GM10266 (cell line): ENCODE results near the gene CILP.

Source experiments
- DNase-seq: peaks from one replicate; pipeline ENCODE4 v3.0.0; 2012; ENCODE audit errors: extremely low spot score
- TF ChIP-seq, protein P1 (sequence below): IDR thresholded peaks from 2 replicates; pipeline ENCODE4 v1.5.1; 2012; ENCODE audit warnings: mild to moderate bottlenecking, low read depth; ENCODE audit not compliant: control insufficient read depth, insufficient read depth; ENCODE audit errors: missing control alignments

CILP gene

GRCh38 chr15:65172531-65172930, 38.7 kb downstream of the CILP start:
- TF ChIP-seq, protein P1, sequence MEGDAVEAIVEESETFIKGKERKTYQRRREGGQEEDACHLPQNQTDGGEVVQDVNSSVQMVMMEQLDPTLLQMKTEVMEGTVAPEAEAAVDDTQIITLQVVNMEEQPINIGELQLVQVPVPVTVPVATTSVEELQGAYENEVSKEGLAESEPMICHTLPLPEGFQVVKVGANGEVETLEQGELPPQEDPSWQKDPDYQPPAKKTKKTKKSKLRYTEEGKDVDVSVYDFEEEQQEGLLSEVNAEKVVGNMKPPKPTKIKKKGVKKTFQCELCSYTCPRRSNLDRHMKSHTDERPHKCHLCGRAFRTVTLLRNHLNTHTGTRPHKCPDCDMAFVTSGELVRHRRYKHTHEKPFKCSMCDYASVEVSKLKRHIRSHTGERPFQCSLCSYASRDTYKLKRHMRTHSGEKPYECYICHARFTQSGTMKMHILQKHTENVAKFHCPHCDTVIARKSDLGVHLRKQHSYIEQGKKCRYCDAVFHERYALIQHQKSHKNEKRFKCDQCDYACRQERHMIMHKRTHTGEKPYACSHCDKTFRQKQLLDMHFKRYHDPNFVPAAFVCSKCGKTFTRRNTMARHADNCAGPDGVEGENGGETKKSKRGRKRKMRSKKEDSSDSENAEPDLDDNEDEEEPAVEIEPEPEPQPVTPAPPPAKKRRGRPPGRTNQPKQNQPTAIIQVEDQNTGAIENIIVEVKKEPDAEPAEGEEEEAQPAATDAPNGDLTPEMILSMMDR: no peak
- no peak for DNase-seq

DNA sequence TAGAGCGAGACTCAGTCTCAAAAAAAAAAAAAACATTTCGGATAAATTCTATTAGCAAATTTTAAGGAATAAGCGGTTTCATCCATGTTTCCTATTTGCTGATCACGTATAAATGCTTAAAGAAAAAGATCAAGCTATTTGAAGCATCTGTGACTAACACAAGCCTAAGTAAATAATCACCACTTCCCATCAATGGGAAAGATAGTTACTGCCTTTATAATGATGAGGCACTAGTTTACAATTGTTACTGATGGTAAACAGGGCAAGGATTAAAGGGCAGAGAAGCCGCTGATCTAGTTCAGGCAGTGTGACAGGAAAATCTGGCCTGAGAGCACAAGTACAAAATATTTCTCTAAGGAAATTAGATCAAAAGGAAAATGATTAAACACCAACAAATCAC, 39.8 kb downstream of the CILP start:
- TF ChIP-seq, protein P1: no peak
- no peak for DNase-seq

- no peak for DNase-seq
- TF ChIP-seq, protein P1: no peak
Measured at GRCh38 chr15:65165875-65166274, 45.4 kb downstream of the CILP start.

DNA sequence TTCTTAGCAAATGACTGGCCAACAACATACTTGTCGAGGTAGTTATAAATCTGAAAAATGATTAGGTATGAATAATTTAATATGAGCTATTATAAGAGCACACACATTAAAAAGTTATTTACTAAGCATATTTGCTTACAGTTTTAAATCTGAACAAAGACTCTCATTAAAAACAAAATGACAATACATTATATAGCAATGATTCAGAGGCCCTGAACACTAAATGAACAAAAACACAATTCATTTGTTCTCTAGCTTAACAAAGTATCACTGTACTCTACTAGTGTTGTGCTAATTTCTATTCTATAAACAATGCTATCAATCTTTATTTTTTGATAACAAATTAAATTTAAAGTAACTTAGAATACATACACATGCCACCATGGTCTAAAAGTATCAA, 47.1 kb downstream of the CILP start:
- DNase-seq: no peak
- TF ChIP-seq, protein P1: no peak

DNA sequence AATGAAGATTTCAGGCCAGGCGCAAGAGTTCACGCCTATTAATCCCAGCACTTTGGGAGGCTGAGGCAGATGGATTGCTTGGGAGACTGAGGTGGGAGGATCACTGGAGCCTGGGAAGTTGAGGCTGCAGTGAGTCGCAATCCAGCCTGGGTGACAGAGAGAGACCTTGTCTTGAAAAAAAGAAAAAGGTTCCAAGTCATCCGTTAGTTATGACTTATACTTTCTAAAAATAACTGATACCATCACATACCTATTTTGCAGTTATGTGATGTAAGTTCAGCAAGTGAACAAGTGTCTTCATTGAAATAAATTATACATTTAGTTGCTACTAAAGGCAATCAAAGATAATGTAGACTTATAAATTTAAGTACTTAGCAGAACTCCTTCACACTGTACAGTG, 48.2 kb downstream of the CILP start:
- no peak for DNase-seq
- TF ChIP-seq, protein P1: no peak

- TF ChIP-seq, protein P1: no peak
- no peak for DNase-seq
Measured at GRCh38 chr15:65156692-65157091, 54.6 kb downstream of the CILP start.

GRCh38 chr15:65154720-65155119, 56.6 kb downstream of the CILP start:
- TF ChIP-seq, protein P1: no peak
- no peak for DNase-seq
